Measurements from ENCODE around the gene PRSS2. TPM values are rescaled to one million over a fixed set of nuclear protein-coding genes. Genes with fewer than 3 reads are reported as not detected.

Gene PRSS2
- total RNA-seq, 2 experiments from 2014 or later = not detected

GRCh38 chr7:142777318-142777717 lies 6.5 kb downstream of the PRSS2 start:
- H3K36me3 Mint-ChIP-seq (ENCODE audit: low read depth) = no peaks in the 10 kb centered on the region
- no peak overlapping the region for H3K4me3 Mint-ChIP-seq
- peaks cover 6% of the 10 kb centered on the region for H3K27me3 Mint-ChIP-seq (ENCODE audit: low read depth)
- H3K9me3 Mint-ChIP-seq (ENCODE audit: insufficient read depth) = no peaks in the 10 kb centered on the region
- DNase-seq (no peak), ATAC-seq (no peak)
- CTCF ChIA-PET = no interaction called here
- POLR2A ChIA-PET = no interaction called here
- H3K4me1 Mint-ChIP-seq (ENCODE audit: low read depth) = peaks cover 36% of the 10 kb centered on the region
- H3K27ac Mint-ChIP-seq = no peak overlapping the region

- peak; percentile 49 for ATAC-seq
- H3K4me1 Mint-ChIP-seq (ENCODE audit: low read depth) = peaks cover 41% of the 10 kb centered on the region
- peak overlapping the region; percentile 89 for H3K27ac Mint-ChIP-seq
- DNase-seq = peak; percentile 88
- ChIA-PET CTCF (interaction anchor here (0.7 to 20.0 kb wide), 35 partner anchors 9 to 432 kb away, joined by 3 to 584 read pairs (median 4); no protein-coding TSS in a partner anchor), POLR2A (interaction anchor here (0.8 to 20.1 kb wide), 6 partner anchors 10 to 179 kb away, joined by 3 to 2065 read pairs (median 4); no protein-coding TSS in a partner anchor)
- no peaks in the 10 kb centered on the region for H3K9me3 Mint-ChIP-seq (ENCODE audit: insufficient read depth)
- H3K27me3 Mint-ChIP-seq (ENCODE audit: low read depth) = no peaks in the 10 kb centered on the region
- H3K36me3 Mint-ChIP-seq (ENCODE audit: low read depth) = peaks cover 14% of the 10 kb centered on the region
- H3K4me3 Mint-ChIP-seq = peak overlapping the region; percentile 63
These were observed 12.4 kb downstream of the PRSS2 start for GRCh38 chr7:142782922-142783900.

- CTCF ChIA-PET = interaction anchor here (0.9 to 20.0 kb wide), 12 partner anchors 14 to 324 kb away, joined by 3 to 584 read pairs (median 30); no protein-coding TSS in a partner anchor
These were observed 13.3 kb downstream of the PRSS2 start for GRCh38 chr7:142784096-142784495.

GRCh38 chr7:142784716-142785115 lies 13.9 kb downstream of the PRSS2 start:
- H3K27ac Mint-ChIP-seq = peak overlapping the region; percentile 94
- ChIA-PET POLR2A (interaction anchor here (0.9 to 20.1 kb wide), 5 partner anchors 21 to 155 kb away, joined by 3 to 2065 read pairs (median 5); no protein-coding TSS in a partner anchor), CTCF (interaction anchor here (0.9 to 20.0 kb wide), 11 partner anchors 9 to 152 kb away, joined by 3 to 584 read pairs (median 45); no protein-coding TSS in a partner anchor)
- peak; percentile 14 for ATAC-seq
- no peaks in the 10 kb centered on the region for H3K9me3 Mint-ChIP-seq (ENCODE audit: insufficient read depth)
- peaks cover 29% of the 10 kb centered on the region for H3K36me3 Mint-ChIP-seq (ENCODE audit: low read depth)
- peak; percentile 59 for DNase-seq
- peaks cover 33% of the 10 kb centered on the region for H3K4me1 Mint-ChIP-seq (ENCODE audit: low read depth)
- no peaks in the 10 kb centered on the region for H3K27me3 Mint-ChIP-seq (ENCODE audit: low read depth)
- peak overlapping the region; percentile 34 for H3K4me3 Mint-ChIP-seq

More at GRCh38 chr7:142784096-142784495, 13.3 kb downstream of the PRSS2 start:
- H3K36me3 Mint-ChIP-seq (ENCODE audit: low read depth) = peaks cover 23% of the 10 kb centered on the region
- no peak for ATAC-seq
- POLR2A ChIA-PET = interaction anchor here (0.9 to 20.1 kb wide), 3 partner anchors 21 to 151 kb away, joined by 5 to 2065 read pairs (median 8); no protein-coding TSS in a partner anchor
- no peaks in the 10 kb centered on the region for H3K9me3 Mint-ChIP-seq (ENCODE audit: insufficient read depth)
- H3K27me3 Mint-ChIP-seq (ENCODE audit: low read depth) = no peaks in the 10 kb centered on the region
- peak; percentile 20 for DNase-seq
- H3K27ac Mint-ChIP-seq = peak overlapping the region; percentile 67
- peaks cover 36% of the 10 kb centered on the region for H3K4me1 Mint-ChIP-seq (ENCODE audit: low read depth)
- no peak overlapping the region for H3K4me3 Mint-ChIP-seq

GRCh38 chr7:142785841-142786250 lies 15.1 kb downstream of the PRSS2 start:
- Mint-ChIP-seq H3K36me3 (ENCODE audit: low read depth) (peaks cover 41% of the 10 kb centered on the region), H3K27ac (peak overlapping the region; percentile 94), H3K9me3 (ENCODE audit: insufficient read depth) (no peaks in the 10 kb centered on the region), H3K4me1 (ENCODE audit: low read depth) (peaks cover 23% of the 10 kb centered on the region), H3K27me3 (ENCODE audit: low read depth) (no peaks in the 10 kb centered on the region), H3K4me3 (peak overlapping the region; percentile 73)
- ATAC-seq (peak; percentile 83), DNase-seq (peak; percentile 89)
- POLR2A ChIA-PET = interaction anchor here (0.8 to 20.1 kb wide), 4 partner anchors 20 to 156 kb away, joined by 3 to 2065 read pairs (median 5); no protein-coding TSS in a partner anchor
- CTCF ChIA-PET = interaction anchor here (1.0 to 20.0 kb wide), 7 partner anchors 8 to 153 kb away, joined by 3 to 584 read pairs (median 51); no protein-coding TSS in a partner anchor

GRCh38 chr7:142787034-142787768 lies 16.4 kb downstream of the PRSS2 start:
- DNase-seq = no peak
- ChIA-PET CTCF (interaction anchor here (0.8 to 20.0 kb wide), 3 partner anchors 10 to 73 kb away, joined by 4 to 584 read pairs (median 77); no protein-coding TSS in a partner anchor), POLR2A (interaction anchor here (0.9 to 20.1 kb wide), 6 partner anchors 18 to 486 kb away, joined by 3 to 2065 read pairs (median 6); no protein-coding TSS in a partner anchor)
- peak overlapping the region; percentile 99 for H3K27ac Mint-ChIP-seq
- peak overlapping the region; percentile 90 for H3K4me3 Mint-ChIP-seq
- H3K4me1 Mint-ChIP-seq (ENCODE audit: low read depth) = peaks cover 21% of the 10 kb centered on the region
- H3K9me3 Mint-ChIP-seq (ENCODE audit: insufficient read depth) = no peaks in the 10 kb centered on the region
- H3K27me3 Mint-ChIP-seq (ENCODE audit: low read depth) = no peaks in the 10 kb centered on the region
- ATAC-seq = no peak
- peaks cover 53% of the 10 kb centered on the region for H3K36me3 Mint-ChIP-seq (ENCODE audit: low read depth)

- Mint-ChIP-seq H3K27me3 (ENCODE audit: low read depth) (no peaks in the 10 kb centered on the region), H3K27ac (peak overlapping the region; percentile 99), H3K9me3 (ENCODE audit: insufficient read depth) (no peaks in the 10 kb centered on the region), H3K36me3 (ENCODE audit: low read depth) (peaks cover 58% of the 10 kb centered on the region), H3K4me3 (peak overlapping the region; percentile 90), H3K4me1 (ENCODE audit: low read depth) (peaks cover 21% of the 10 kb centered on the region)
- ATAC-seq (no peak), DNase-seq (peak; percentile 20)
- ChIA-PET POLR2A (interaction anchor here (0.8 to 20.1 kb wide), 6 partner anchors 18 to 487 kb away, joined by 3 to 2065 read pairs (median 6); no protein-coding TSS in a partner anchor), CTCF (interaction anchor here (0.8 to 20.0 kb wide), 3 partner anchors 10 to 73 kb away, joined by 4 to 584 read pairs (median 77); no protein-coding TSS in a partner anchor)
These were observed 17.0 kb downstream of the PRSS2 start for GRCh38 chr7:142787783-142788182.

- ChIA-PET POLR2A (interaction anchor here (0.6 to 20.1 kb wide), 17 partner anchors 17 to 1862 kb away, joined by 3 to 2065 read pairs (median 4); no protein-coding TSS in a partner anchor), CTCF (interaction anchor here (0.8 to 20.0 kb wide), 6 partner anchors 9 to 253 kb away, joined by 3 to 584 read pairs (median 5); no protein-coding TSS in a partner anchor)
- H3K9me3 Mint-ChIP-seq (ENCODE audit: insufficient read depth) = no peaks in the 10 kb centered on the region
- DNase-seq = peak; percentile 24
- H3K4me3 Mint-ChIP-seq = peak overlapping the region; percentile 90
- peaks cover 22% of the 10 kb centered on the region for H3K4me1 Mint-ChIP-seq (ENCODE audit: low read depth)
- no peak for ATAC-seq
- H3K36me3 Mint-ChIP-seq (ENCODE audit: low read depth) = peaks cover 67% of the 10 kb centered on the region
- H3K27me3 Mint-ChIP-seq (ENCODE audit: low read depth) = no peaks in the 10 kb centered on the region
- peak overlapping the region; percentile 99 for H3K27ac Mint-ChIP-seq
These were observed 17.8 kb downstream of the PRSS2 start for GRCh38 chr7:142788303-142789289.

GRCh38 chr7:142789441-142789840 lies 18.7 kb downstream of the PRSS2 start:
- POLR2A ChIA-PET = interaction anchor here (0.8 to 20.1 kb wide), 13 partner anchors 16 to 488 kb away, joined by 3 to 2065 read pairs (median 6); no protein-coding TSS in a partner anchor
- peak overlapping the region; percentile 90 for H3K4me3 Mint-ChIP-seq
- ATAC-seq = no peak
- no peaks in the 10 kb centered on the region for H3K27me3 Mint-ChIP-seq (ENCODE audit: low read depth)
- no peaks in the 10 kb centered on the region for H3K9me3 Mint-ChIP-seq (ENCODE audit: insufficient read depth)
- H3K36me3 Mint-ChIP-seq (ENCODE audit: low read depth) = peaks cover 75% of the 10 kb centered on the region
- CTCF ChIA-PET = interaction anchor here (0.8 to 20.0 kb wide), 5 partner anchors 8 to 254 kb away, joined by 3 to 584 read pairs (median 6); no protein-coding TSS in a partner anchor
- H3K4me1 Mint-ChIP-seq (ENCODE audit: low read depth) = peaks cover 27% of the 10 kb centered on the region
- DNase-seq = peak; percentile 42
- H3K27ac Mint-ChIP-seq = peak overlapping the region; percentile 99

GRCh38 chr7:142790056-142790455 lies 19.3 kb downstream of the PRSS2 start:
- Mint-ChIP-seq H3K4me1 (ENCODE audit: low read depth) (peaks cover 33% of the 10 kb centered on the region), H3K27ac (peak overlapping the region; percentile 99), H3K36me3 (ENCODE audit: low read depth) (peaks cover 78% of the 10 kb centered on the region), H3K4me3 (peak overlapping the region; percentile 90), H3K27me3 (ENCODE audit: low read depth) (no peaks in the 10 kb centered on the region), H3K9me3 (ENCODE audit: insufficient read depth) (no peaks in the 10 kb centered on the region)
- CTCF ChIA-PET = interaction anchor here (1.6 to 20.0 kb wide), 3 partner anchors 8 to 255 kb away, joined by 6 to 584 read pairs (median 77); no protein-coding TSS in a partner anchor
- ATAC-seq = no peak
- POLR2A ChIA-PET = interaction anchor here (0.7 to 20.1 kb wide), 10 partner anchors 15 to 489 kb away, joined by 3 to 2065 read pairs (median 6); no protein-coding TSS in a partner anchor
- peak; percentile 42 for DNase-seq

Measured in activated CD8-positive, alpha-beta T cell treated with anti-CD3 and anti-CD28 coated beads, Interleukin-2, amount 10 ng/mL, durations not matched to agents 7 days and 5 days (primary cell).